Astrocyte (in vitro differentiated cells and primary cell): ENCODE results near the gene COL15A1.

Experiments used
- EZH2 ChIP-seq: IDR thresholded peaks from 2 replicates; pipeline ENCODE4 v1.6.1; 2012; ENCODE audit warnings: mild to moderate bottlenecking, low read length, inconsistent platforms; ENCODE audit not compliant: insufficient read depth
- TF ChIP-seq, protein P1 (sequence below): IDR thresholded peaks from 2 replicates; pipeline ENCODE4 v1.5.1; 2011; ENCODE audit warnings: low read depth, mild to moderate bottlenecking, inconsistent platforms, low read length, moderate library complexity; ENCODE audit not compliant: insufficient read depth

DNA sequence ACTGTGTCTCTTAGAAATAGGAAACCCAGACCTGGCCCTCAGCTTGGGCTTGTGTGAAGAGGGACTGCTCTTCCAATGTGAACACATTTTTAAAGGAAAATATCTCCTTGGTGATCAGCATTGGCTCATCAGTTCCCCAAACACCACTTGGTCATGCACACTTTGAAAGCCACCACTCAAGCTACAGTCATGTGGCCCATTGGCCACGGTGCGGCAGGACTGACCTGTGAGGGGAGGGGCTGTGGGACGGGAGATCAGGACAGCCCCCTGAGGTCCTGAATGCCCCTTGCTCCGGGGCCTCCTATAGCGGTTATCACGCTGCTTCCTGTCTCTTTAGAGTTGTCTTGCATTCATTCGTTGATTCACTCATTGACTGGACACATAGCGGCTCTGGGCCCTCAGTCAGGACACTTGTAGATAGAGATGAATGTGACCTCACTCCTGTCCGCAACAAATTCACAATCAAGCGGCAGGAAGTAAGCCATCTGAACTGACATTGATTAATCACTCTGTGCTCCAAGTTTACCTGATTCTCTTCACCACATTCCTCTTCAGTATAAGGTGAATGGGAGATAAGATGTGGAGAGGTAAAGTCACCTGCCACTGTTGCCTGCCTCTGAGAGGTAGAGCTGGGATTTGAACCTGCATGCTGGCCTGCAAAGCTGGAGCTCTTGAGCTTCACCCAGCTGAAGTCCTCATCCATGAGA lies 73.1 kb downstream of the COL15A1 start:
- TF ChIP-seq, protein P1, sequence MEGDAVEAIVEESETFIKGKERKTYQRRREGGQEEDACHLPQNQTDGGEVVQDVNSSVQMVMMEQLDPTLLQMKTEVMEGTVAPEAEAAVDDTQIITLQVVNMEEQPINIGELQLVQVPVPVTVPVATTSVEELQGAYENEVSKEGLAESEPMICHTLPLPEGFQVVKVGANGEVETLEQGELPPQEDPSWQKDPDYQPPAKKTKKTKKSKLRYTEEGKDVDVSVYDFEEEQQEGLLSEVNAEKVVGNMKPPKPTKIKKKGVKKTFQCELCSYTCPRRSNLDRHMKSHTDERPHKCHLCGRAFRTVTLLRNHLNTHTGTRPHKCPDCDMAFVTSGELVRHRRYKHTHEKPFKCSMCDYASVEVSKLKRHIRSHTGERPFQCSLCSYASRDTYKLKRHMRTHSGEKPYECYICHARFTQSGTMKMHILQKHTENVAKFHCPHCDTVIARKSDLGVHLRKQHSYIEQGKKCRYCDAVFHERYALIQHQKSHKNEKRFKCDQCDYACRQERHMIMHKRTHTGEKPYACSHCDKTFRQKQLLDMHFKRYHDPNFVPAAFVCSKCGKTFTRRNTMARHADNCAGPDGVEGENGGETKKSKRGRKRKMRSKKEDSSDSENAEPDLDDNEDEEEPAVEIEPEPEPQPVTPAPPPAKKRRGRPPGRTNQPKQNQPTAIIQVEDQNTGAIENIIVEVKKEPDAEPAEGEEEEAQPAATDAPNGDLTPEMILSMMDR, result no peak
- TF ChIP-seq EZH2, result no peak
